PC-9 (cell line): Measurements from ENCODE around the gene KRT9. TPM values are rescaled to one million over a fixed set of nuclear protein-coding genes. Genes with fewer than 3 reads are reported as not detected.

ENCODE experiments used
- BruUV-seq: library from RNA; stranded (reverse); fragments of 400-500 nt; replicated peaks from 2 replicates; lab custom pipeline; 2021; lab: Mats Ljungman, UMichigan
- CTCF ChIA-PET: fragments of 300-600 bp; sonication (Branson Sonifier 250); formaldehyde crosslinking; loops from one replicate; lab custom pipeline; 2022; ENCODE audit warnings: antibody characterized with exemption; lab: Charles Lee
- POLR2A ChIA-PET: fragments of 300-600 bp; sonication (Branson Sonifier 250); formaldehyde crosslinking; loops from one replicate; lab custom pipeline; 2022; ENCODE audit warnings: antibody characterized with exemption; ENCODE audit not compliant: unreplicated experiment; lab: Charles Lee
- DNase-seq, 2 experiments: peaks; one replicate each; pipeline versions ENCODE4 v3.0.0 to v3.0.0-alpha.2; 2015 to 2022; ENCODE audit warnings: mixed read lengths in 1 of 2
- H2AFZ ChIP-seq: fragments of 200-600 bp; sonication (generic); 2 replicates; pipeline ENCODE4 v1.8.1; 2017; ENCODE audit warnings: antibody characterized with exemption
- H3F3A ChIP-seq: fragments of 200-600 bp; sonication (generic); 2 replicates; pipeline ENCODE4 v1.8.1; 2017; ENCODE audit warnings: antibody characterized with exemption, mild to moderate bottlenecking, low read depth; ENCODE audit not compliant: insufficient read depth
- H3K27ac ChIP-seq: fragments of 200-600 bp; sonication (generic); 2 replicates; pipeline ENCODE4 v1.6.1; 2016; ENCODE audit warnings: mixed run types
- H3K27me3 ChIP-seq: fragments of 200-600 bp; sonication (generic); 2 replicates; pipeline ENCODE4 v1.6.1; 2016; ENCODE audit warnings: low read depth, mixed run types; ENCODE audit not compliant: insufficient read depth
- H3K36me3 ChIP-seq: fragments of 200-600 bp; sonication (generic); 2 replicates; pipeline ENCODE4 v1.6.1; 2016; ENCODE audit warnings: low read depth, mixed run types
- H3K4me1 ChIP-seq: fragments of 200-600 bp; sonication (generic); replicated peaks from 2 replicates; pipeline ENCODE4 v1.6.1; 2016; ENCODE audit warnings: mixed run types; ENCODE audit not compliant: insufficient read depth
- H3K4me2 ChIP-seq: fragments of 200-600 bp; sonication (generic); 2 replicates; pipeline ENCODE4 v1.6.1; 2017; ENCODE audit warnings: mixed run types
- H3K4me3 ChIP-seq: fragments of 200-600 bp; sonication (generic); 2 replicates; pipeline ENCODE4 v1.6.1; 2016; ENCODE audit warnings: mixed run types
- H3K79me2 ChIP-seq: fragments of 200-600 bp; sonication (generic); 2 replicates; pipeline ENCODE4 v1.6.1; 2017; ENCODE audit warnings: low read depth, mixed run types
- H3K9me2 ChIP-seq: fragments of 200-600 bp; sonication (generic); 2 replicates; pipeline ENCODE4 v1.8.1; 2017; ENCODE audit warnings: mild to moderate bottlenecking; ENCODE audit not compliant: insufficient read depth
- H3K9me3 ChIP-seq: fragments of 200-600 bp; sonication (generic); 2 replicates; pipeline ENCODE4 v1.8.1; 2016; ENCODE audit warnings: low read depth; ENCODE audit not compliant: insufficient read depth
- H4K20me1 ChIP-seq: fragments of 200-600 bp; sonication (generic); 2 replicates; pipeline ENCODE4 v1.8.1; 2017; ENCODE audit not compliant: insufficient read depth
- CTCF ChIP-seq: fragments of 200-600 bp; sonication (generic); conservative IDR thresholded peaks from 2 replicates; pipeline ENCODE4 v1.6.1; 2017; ENCODE audit warnings: mixed run types, antibody characterized with exemption, mild to moderate bottlenecking, moderate library complexity
- EZH2 ChIP-seq: fragments of 200-600 bp; sonication (generic); IDR thresholded peaks from 2 replicates; pipeline ENCODE4 v1.8.0; 2017; ENCODE audit warnings: antibody characterized with exemption, low read depth
- intact Hi-C: fragments of 100-400 bp; cut with micrococcal nuclease; formaldehyde crosslinking; loops from one replicate; pipeline ENCODE4 v1.10.0; 2022; ENCODE audit not compliant: unreplicated experiment
- total RNA-seq: library from RNA; stranded (reverse); gene quantifications from 2 replicates; pipeline ENCODE4 v1.2.3, GENCODE V29; 2021

KRT9 gene
- total RNA-seq, 1 experiment from 2014 or later, result 0.55 TPM

GRCh38 chr17:41551365-41551764 lies 20.5 kb downstream of the KRT9 start:
- Histone ChIP-seq H3K4me1 (peaks cover 77% of the 10 kb centered on the region), H3K27ac (no peak overlapping the region)

DNA sequence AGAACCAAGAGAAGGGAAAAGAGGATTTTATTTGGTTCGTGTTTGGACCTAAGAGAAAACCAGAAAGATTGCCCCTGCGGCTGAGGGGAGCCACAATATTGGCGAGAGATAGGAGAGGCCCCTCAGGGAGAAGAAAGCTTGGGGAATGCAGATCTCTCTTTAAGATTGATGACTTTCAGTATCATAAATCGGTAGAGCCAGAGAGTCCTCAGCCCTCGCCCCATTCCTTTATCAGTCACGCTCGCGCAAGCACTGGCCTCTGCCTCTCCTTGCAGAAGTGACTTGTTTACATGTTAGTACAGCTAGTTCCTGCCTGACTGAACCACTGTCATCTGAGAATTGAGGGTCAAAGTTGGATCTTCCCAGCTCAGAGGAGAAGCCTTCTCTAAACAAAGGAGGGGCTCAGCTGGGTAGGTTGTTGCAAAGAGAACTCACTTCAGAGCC lies 22.2 kb downstream of the KRT9 start:
- peak; percentile 43 to 97 for DNase-seq
- Histone ChIP-seq H3F3A (peaks cover 51% of the 10 kb centered on the region), H3K27ac (peak overlapping the region; percentile 93), H3K4me2 (peak overlapping the region; percentile 84), H3K9me3 (no peaks in the 10 kb centered on the region), H4K20me1 (no peaks in the 10 kb centered on the region), H3K79me2 (peaks cover 12% of the 10 kb centered on the region; the same call in 1 of the 2 replicates), H3K27me3 (no peaks in the 10 kb centered on the region), H3K36me3 (no peaks in the 10 kb centered on the region), H3K4me1 (peaks cover 69% of the 10 kb centered on the region), H3K4me3 (peak overlapping the region; percentile 53; the same call in 1 of the 2 replicates), H3K9me2 (no peaks in the 10 kb centered on the region), H2AFZ (no peak overlapping the region)
- ChIA-PET CTCF (interaction anchor here (0.5 to 2.8 kb wide), 29 partner anchors 9 to 694 kb away, joined by 3 to 51 read pairs (median 7); partner anchors contain the start of genes KRT13, KRT15 and KRT19), POLR2A (interaction anchor here (0.6 to 2.4 kb wide), 12 partner anchors 16 to 731 kb away, joined by 3 to 78 read pairs (median 4); partner anchors contain the start of genes KRT13 and KRT19)
- no TSS peak for BruUV-seq
- no peak for TF ChIP-seq EZH2
- no peak for TF ChIP-seq CTCF
- intact Hi-C loops, result loop anchor here (1.0 to 10.0 kb wide), 7 partner anchors 30 to 934 kb away; partner anchors contain the start of genes KRTAP2-3 and KRTAP2-4

More at GRCh38 chr17:41551365-41551764, 20.5 kb downstream of the KRT9 start:
- H3K4me2 ChIP-seq, result no peak overlapping the region
- H3K79me2 ChIP-seq, result peaks cover 10% of the 10 kb centered on the region; the same call in 1 of the 2 replicates
- DNase-seq, result no peak
- H3K27me3 ChIP-seq, result no peaks in the 10 kb centered on the region
- CTCF ChIA-PET, result interaction anchor here (0.7 to 1.2 kb wide), 3 partner anchors 26 to 111 kb away, joined by 3 to 7 read pairs (median 4); no protein-coding TSS in a partner anchor
- POLR2A ChIA-PET, result no interaction called here
- no peaks in the 10 kb centered on the region for H3K9me3 ChIP-seq
- H3F3A ChIP-seq, result peaks cover 65% of the 10 kb centered on the region
- intact Hi-C loops, result no loop called here
- H3K4me3 ChIP-seq, result no peak overlapping the region
- no TSS peak for BruUV-seq
- H3K9me2 ChIP-seq, result no peaks in the 10 kb centered on the region
- H3K36me3 ChIP-seq, result no peaks in the 10 kb centered on the region
- TF ChIP-seq EZH2 (no peak), CTCF (no peak)
- no peak overlapping the region for H2AFZ ChIP-seq
- H4K20me1 ChIP-seq, result no peaks in the 10 kb centered on the region

DNA sequence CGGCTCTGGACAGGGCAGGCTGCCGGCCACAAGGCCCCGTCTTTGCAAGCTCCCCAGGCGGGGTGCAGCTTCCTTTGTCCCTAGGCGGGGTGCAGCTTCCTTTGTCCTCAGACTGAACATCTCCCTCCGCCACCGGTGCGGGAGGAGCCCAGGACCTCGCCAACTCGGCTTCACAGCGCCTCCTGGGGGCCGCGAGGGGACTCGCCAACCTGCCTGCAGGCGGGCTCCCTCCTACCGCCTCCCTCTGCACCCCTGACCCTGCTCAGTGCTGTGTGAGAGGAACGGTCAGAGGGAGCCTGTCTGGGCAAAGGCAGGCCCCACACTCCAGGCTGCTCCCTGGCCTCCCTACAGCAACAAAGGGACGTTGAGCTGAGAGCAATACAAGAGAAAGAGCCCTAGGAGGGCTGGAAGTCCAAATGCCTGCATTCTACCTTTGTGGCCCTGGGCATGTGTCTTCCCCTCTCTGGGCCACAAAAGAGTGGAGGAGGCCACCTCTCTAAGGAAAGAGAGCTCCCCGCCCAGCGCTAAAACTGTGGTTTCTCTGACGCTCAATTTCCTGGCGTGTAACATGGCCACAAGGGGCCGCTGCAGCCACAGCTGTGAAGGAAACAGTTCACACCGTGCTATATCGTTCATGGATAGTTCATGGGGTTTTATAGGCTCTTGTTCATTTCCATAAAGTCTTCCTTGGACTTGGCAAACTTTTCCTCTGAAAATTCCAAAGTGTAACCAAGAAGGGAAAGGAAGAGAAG lies 22.8 kb downstream of the KRT9 start:
- TF ChIP-seq CTCF, result peak; percentile 94
- no peak for TF ChIP-seq EZH2
- peak overlapping the region; percentile 53; the same call in 1 of the 2 replicates for H3K4me3 ChIP-seq
- H3K79me2 ChIP-seq, result peaks cover 12% of the 10 kb centered on the region; the same call in 1 of the 2 replicates
- intact Hi-C loops, result loop anchor here (1.0 to 10.0 kb wide), 14 partner anchors 19 to 934 kb away; partner anchors contain the start of genes KRT13, KRTAP2-3 and KRTAP2-4
- BruUV-seq, result no TSS peak
- peak; percentile 85 to 92 for DNase-seq
- peak overlapping the region; percentile 93 for H3K27ac ChIP-seq
- H4K20me1 ChIP-seq, result no peaks in the 10 kb centered on the region
- H3K9me2 ChIP-seq, result no peaks in the 10 kb centered on the region
- H3K4me1 ChIP-seq, result peaks cover 69% of the 10 kb centered on the region
- H3K27me3 ChIP-seq, result no peaks in the 10 kb centered on the region
- ChIA-PET CTCF (interaction anchor here (0.5 to 2.8 kb wide), 36 partner anchors 8 to 934 kb away, joined by 3 to 51 read pairs (median 6); partner anchors contain the start of genes KRT13, KRT15 and KRT19), POLR2A (interaction anchor here (0.6 to 2.4 kb wide), 21 partner anchors 15 to 1267 kb away, joined by 3 to 78 read pairs (median 5); partner anchors contain the start of genes EIF1, KRT13 and KRT19)
- H3F3A ChIP-seq, result peaks cover 48% of the 10 kb centered on the region
- no peak overlapping the region for H2AFZ ChIP-seq
- H3K36me3 ChIP-seq, result no peaks in the 10 kb centered on the region
- H3K9me3 ChIP-seq, result no peaks in the 10 kb centered on the region
- peak overlapping the region; percentile 84 for H3K4me2 ChIP-seq
